Kidney (tissue), 14 donors: Measurements from ENCODE around the gene MIB1. TPM values are rescaled to one million over a fixed set of nuclear protein-coding genes. Genes with fewer than 3 reads are reported as not detected.

Experiments used
- DNase-seq, 5 donors: peaks; one replicate each; pipeline ENCODE4 v3.0.0-alpha.2; 2013 to 2020
- FAIRE-seq: peaks from 2 replicates; lab custom pipeline; 2012; peaks lifted over from hg19 to GRCh38; lab: Jason Lieb, UNC
- H3K27ac ChIP-seq, 2 donors: one replicate each; pipeline ENCODE4 v1.7.0; 2013; ENCODE audit warnings: low read depth in 2 of 2, low read length in 2 of 2, inconsistent platforms in 1 of 2
- H3K27me3 ChIP-seq: one replicate; pipeline ENCODE4 v1.7.1; 2013; ENCODE audit warnings: low read length, inconsistent platforms; ENCODE audit not compliant: control insufficient read depth, insufficient read depth
- H3K36me3 ChIP-seq, 3 donors: one replicate each; pipeline versions ENCODE4 v1.7.0 to v1.7.1; 2013; ENCODE audit warnings: low read length in 3 of 3, control low read depth in 1 of 3, inconsistent platforms in 1 of 3; ENCODE audit not compliant: insufficient read depth in 3 of 3, control insufficient read depth in 2 of 3
- H3K4me1 ChIP-seq, 3 donors: one replicate each; pipeline versions ENCODE4 v1.7.0 to v1.7.1; 2013; ENCODE audit warnings: low read length in 3 of 3, inconsistent platforms in 1 of 3, low read depth in 1 of 3; ENCODE audit not compliant: control insufficient read depth in 2 of 3, insufficient read depth in 2 of 3
- H3K4me3 ChIP-seq, 3 donors: one replicate each; pipeline versions ENCODE4 v1.7.0 to v1.8.1; 2013; ENCODE audit warnings: low read length in 3 of 3, control low read depth in 1 of 3, inconsistent platforms in 1 of 3
- H3K9ac ChIP-seq, 3 donors: one replicate each; pipeline versions ENCODE4 v1.7.0 to v1.7.1; 2013; ENCODE audit warnings: low read length in 3 of 3, control low read depth in 1 of 3, inconsistent platforms in 1 of 3
- H3K9me3 ChIP-seq, 3 donors: one replicate each; pipeline versions ENCODE4 v1.7.0 to v1.7.1; 2013; ENCODE audit warnings: low read length in 3 of 3, control low read depth in 1 of 3, inconsistent platforms in 1 of 3; ENCODE audit not compliant: control insufficient read depth in 2 of 3, insufficient read depth in 1 of 3
- CTCF ChIP-seq: IDR thresholded peaks from 3 replicates; pipeline ENCODE4 v1.5.1; 2012; ENCODE audit warnings: mild to moderate bottlenecking, moderate library complexity, borderline replicate concordance; ENCODE audit not compliant: insufficient read depth; ENCODE audit errors: extremely low read depth
- intact Hi-C: fragments of 100-400 bp; cut with DNase I; formaldehyde crosslinking; loops from one replicate; pipeline ENCODE4 v1.11.1; 2022
- polyA plus RNA-seq: library from polyadenylated mRNA; stranded (reverse); fragments of 350-450 nt; fragmentation: Illumina TruSeq; extraction: RNeasy Lipid Tissue Mini Kit (QIAGEN cat#74804); gene quantifications from one replicate; pipeline ENCODE4 v1.2.3, GENCODE V29; 2014; ENCODE audit warnings: low read depth, low replicate concordance; ENCODE audit not compliant: insufficient read depth
- total RNA-seq: library from RNA; stranded (reverse); fragmentation: NEBNext Ultra II Directional; extraction: Animal tissue kit (Norgen Biotek cat#: 25700); gene quantifications from one replicate; pipeline ENCODE4 v1.2.1, GENCODE V29; 2021
- donor health status: control.
- donor health status: control.
- donor health status: control.
- donor health status: control.
- donor health status: control.
- donor health status: DM: yes; HTN: yes; CAD: no.
- donor health status: Normal renal cell carcinoma (clear cell type).

Gene MIB1
- total and polyA plus RNA-seq, 2 donors from 2014 or later, result 4.5 to 38.6 TPM

- no peak overlapping the region for H3K9ac ChIP-seq
- H3K9me3 ChIP-seq, result no peaks in the 10 kb centered on the region
- FAIRE-seq, result no peak
- peaks cover 5 to 8% (median 7%) of the 10 kb centered on the region in 3 donors for H3K36me3 ChIP-seq
- H3K4me3 ChIP-seq, result no peak overlapping the region
- no peak for TF ChIP-seq CTCF
- no peak overlapping the region for H3K27ac ChIP-seq
- DNase-seq, result no peak
- intact Hi-C loops, result no loop called here
- H3K27me3 ChIP-seq, result no peaks in the 10 kb centered on the region
- H3K4me1 ChIP-seq, result no peaks in the 10 kb centered on the region
Measured at GRCh38 chr18:21762181-21762772, 21.7 kb downstream of the MIB1 start.

- intact Hi-C loops, result no loop called here
- DNase-seq (no peak), FAIRE-seq (no peak)
- Histone ChIP-seq H3K27me3 (no peaks in the 10 kb centered on the region), H3K9ac (no peak overlapping the region), H3K4me3 (no peak overlapping the region), H3K9me3 (no peaks in the 10 kb centered on the region), H3K27ac (no peak overlapping the region), H3K4me1 (no peaks in the 10 kb centered on the region), H3K36me3 (peaks cover 7 to 11% (median 8%) of the 10 kb centered on the region in 3 donors)
- no peak for TF ChIP-seq CTCF
Measured at GRCh38 chr18:21763846-21764646, 23.5 kb downstream of the MIB1 start.

GRCh38 chr18:21769206-21769605 lies 28.6 kb downstream of the MIB1 start:
- Histone ChIP-seq H3K36me3 (peaks cover 8 to 21% (median 10%) of the 10 kb centered on the region in 3 donors), H3K9me3 (no peaks in the 10 kb centered on the region), H3K9ac (no peak overlapping the region), H3K4me1 (no peaks in the 10 kb centered on the region), H3K27ac (no peak overlapping the region), H3K4me3 (no peak overlapping the region), H3K27me3 (no peaks in the 10 kb centered on the region)
- DNase-seq (no peak), FAIRE-seq (no peak)
- no peak for TF ChIP-seq CTCF
- intact Hi-C loops, result no loop called here
